Right cardiac atrium (tissue), 5 donors: ENCODE data around the gene INF2. TPM values are rescaled to one million over a fixed set of nuclear protein-coding genes. Genes with fewer than 3 reads are reported as not detected.

Source experiments
- ATAC-seq, 2 donors: fragments of 200-7000 bp; cut with Tn5 transposase; one replicate each; pipeline versions ENCODE4 v1.8.0 to v1.9.1; 2020; ENCODE audit warnings: moderate library complexity in 2 of 2, mild to moderate bottlenecking in 1 of 2
- DNase-seq, 3 donors: peaks; one replicate each; pipeline ENCODE4 v3.0.0-alpha.2; 2020
- H3K27ac ChIP-seq: one replicate; pipeline ENCODE4 v1.5.1; 2013; ENCODE audit warnings: mild to moderate bottlenecking, low read length, control low read depth, moderate library complexity
- H3K27me3 ChIP-seq: one replicate; pipeline ENCODE4 v1.6.1; 2013; ENCODE audit not compliant: control insufficient read depth, insufficient read depth
- H3K4me1 ChIP-seq: one replicate; pipeline ENCODE4 v1.6.1; 2013; ENCODE audit warnings: low read length; ENCODE audit not compliant: control insufficient read depth, insufficient read depth
- H3K4me3 ChIP-seq: one replicate; pipeline ENCODE4 v1.5.1; 2013; ENCODE audit warnings: low read length, control low read depth
- H3K9me3 ChIP-seq: one replicate; pipeline ENCODE4 v1.6.1; 2013; ENCODE audit warnings: low read length; ENCODE audit not compliant: control insufficient read depth
- WGBS: extraction: QIAGEN DNeasy Blood & Tissue Kit; methylation state at CpG from one replicate; pipeline ENCODE4 v1.1.7; 2013; 5-methylcytosine and 5-hydroxymethylcytosine counted together
- intact Hi-C, 4 donors: fragments of 100-400 bp; cut with DNase I; formaldehyde crosslinking; loops; one replicate each; pipeline versions ENCODE4 v1.11.0 to v1.14.0; 2022 to 2023
- polyA plus RNA-seq: library from polyadenylated mRNA; stranded (reverse); fragments of 200-250 nt; gene quantifications from one replicate; pipeline ENCODE4 v1.2.3, GENCODE V29; 2013
- total RNA-seq, 4 donors: library from RNA; stranded (reverse); fragmentation: NEBNext Ultra II Directional; extraction: Animal tissue kit (Norgen Biotek cat#: 25700); gene quantifications; one replicate each; pipeline ENCODE4 v1.2.1, GENCODE V29; 2021
- donor health status: healthy with polysubstance abuse.
- donor health status: DM: no; HTN: yes; CAD: no.
- donor health status: DM: no; HTN: no; CAD: no.
- donor health status: DM: no; HTN: yes; CAD: no; lungs with severe emphysema.
- donor health status: DM: yes; HTN: yes; CAD: no.

Gene INF2
- total and polyA plus RNA-seq, 5 donors = 36.2 to 46.4 (median 40.2) TPM

GRCh38 chr14:104692261-104692938 is 3.0 kb downstream of the INF2 start:
- WGBS = 88% methylated on average over 15 of the region's 15 CpGs
- no peak overlapping the region for H3K27ac ChIP-seq
- intact Hi-C loops = no loop called here
- no peak for ATAC-seq
- H3K27me3 ChIP-seq = no peaks in the 10 kb centered on the region
- peak; percentile 13 to 53 (median 46) for DNase-seq
- no peak overlapping the region for H3K4me3 ChIP-seq
- peaks cover 23% of the 10 kb centered on the region for H3K4me1 ChIP-seq
- H3K9me3 ChIP-seq = no peaks in the 10 kb centered on the region

GRCh38 chr14:104692939-104693315 is 3.5 kb downstream of the INF2 start:
- DNase-seq (peak in 2 of 3 donors; percentile 43 to 47), ATAC-seq (no peak)
- 73% methylated on average over 5 of the region's 5 CpGs for WGBS
- Histone ChIP-seq H3K9me3 (no peaks in the 10 kb centered on the region), H3K4me3 (no peak overlapping the region), H3K27me3 (no peaks in the 10 kb centered on the region), H3K27ac (no peak overlapping the region), H3K4me1 (peaks cover 22% of the 10 kb centered on the region)
- intact Hi-C loops = no loop called here

GRCh38 chr14:104693482-104694431 is 4.3 kb downstream of the INF2 start:
- ATAC-seq = no peak
- no peaks in the 10 kb centered on the region for H3K27me3 ChIP-seq
- intact Hi-C loops = no loop called here
- 81% methylated on average over 26 of the region's 26 CpGs for WGBS
- peaks cover 18% of the 10 kb centered on the region for H3K4me1 ChIP-seq
- no peak overlapping the region for H3K27ac ChIP-seq
- no peak overlapping the region for H3K4me3 ChIP-seq
- peak; percentile 33 to 63 (median 48) for DNase-seq
- no peaks in the 10 kb centered on the region for H3K9me3 ChIP-seq

- intact Hi-C loops = no loop called here
- Histone ChIP-seq H3K27me3 (no peaks in the 10 kb centered on the region), H3K4me1 (peaks cover 21% of the 10 kb centered on the region), H3K27ac (peak overlapping the region; percentile 5), H3K9me3 (no peaks in the 10 kb centered on the region), H3K4me3 (no peak overlapping the region)
- ATAC-seq (no peak), DNase-seq (peak in 2 of 3 donors; percentile 54 to 69)
- 66% methylated on average over 15 of the region's 15 CpGs for WGBS
Observed at GRCh38 chr14:104694475-104694950, 5.1 kb downstream of the INF2 start.

GRCh38 chr14:104694991-104695659 is 5.7 kb downstream of the INF2 start:
- ATAC-seq = peak in 1 of 2 donors; percentile 28
- no peaks in the 10 kb centered on the region for H3K9me3 ChIP-seq
- H3K27me3 ChIP-seq = no peaks in the 10 kb centered on the region
- H3K4me1 ChIP-seq = peaks cover 21% of the 10 kb centered on the region
- H3K27ac ChIP-seq = peak overlapping the region; percentile 5
- peak in 2 of 3 donors; percentile 82 to 83 for DNase-seq
- 47% methylated on average over 19 of the region's 19 CpGs for WGBS
- intact Hi-C loops = no loop called here
- no peak overlapping the region for H3K4me3 ChIP-seq

- no peaks in the 10 kb centered on the region for H3K9me3 ChIP-seq
- peak overlapping the region; percentile 5 for H3K27ac ChIP-seq
- H3K4me1 ChIP-seq = peaks cover 21% of the 10 kb centered on the region
- DNase-seq (no peak), ATAC-seq (no peak)
- 61% methylated on average over 6 of the region's 6 CpGs for WGBS
- H3K4me3 ChIP-seq = no peak overlapping the region
- no peaks in the 10 kb centered on the region for H3K27me3 ChIP-seq
- intact Hi-C loops = no loop called here
Observed at GRCh38 chr14:104695660-104696000, 6.2 kb downstream of the INF2 start.

- Histone ChIP-seq H3K4me1 (peaks cover 14% of the 10 kb centered on the region), H3K27me3 (no peaks in the 10 kb centered on the region), H3K9me3 (no peaks in the 10 kb centered on the region), H3K4me3 (no peak overlapping the region), H3K27ac (no peak overlapping the region)
- peak; percentile 22 to 74 (median 55) for DNase-seq
- 73% methylated on average over 14 of the region's 14 CpGs for WGBS
- ATAC-seq = no peak
- intact Hi-C loops = no loop called here
Observed at GRCh38 chr14:104696671-104697316, 7.4 kb downstream of the INF2 start.

GRCh38 chr14:104697317-104697703 is 7.9 kb downstream of the INF2 start:
- WGBS = 85% methylated on average over 10 of the region's 10 CpGs
- Histone ChIP-seq H3K4me1 (peaks cover 14% of the 10 kb centered on the region), H3K9me3 (no peaks in the 10 kb centered on the region), H3K27ac (no peak overlapping the region), H3K4me3 (no peak overlapping the region), H3K27me3 (no peaks in the 10 kb centered on the region)
- ATAC-seq (no peak), DNase-seq (peak in 2 of 3 donors; percentile 47 to 53)
- intact Hi-C loops = no loop called here

- Histone ChIP-seq H3K4me1 (peaks cover 14% of the 10 kb centered on the region), H3K4me3 (no peak overlapping the region), H3K27me3 (no peaks in the 10 kb centered on the region), H3K9me3 (no peaks in the 10 kb centered on the region), H3K27ac (no peak overlapping the region)
- DNase-seq (peak in 1 of 3 donors; percentile 78), ATAC-seq (peak; percentile 13 to 16)
- WGBS = 39% methylated on average over 19 of the region's 19 CpGs
- intact Hi-C loops = no loop called here
Observed at GRCh38 chr14:104697892-104698583, 8.6 kb downstream of the INF2 start.
